ENCODE measurements around the gene CHD6.

CHD6 gene

GRCh38 chr20:41364236-41364855 lies 253.8 kb downstream of the CHD6 start:
- DNase-seq, result no peak

GRCh38 chr20:41363601-41364000 lies 254.6 kb downstream of the CHD6 start:
- no peak for DNase-seq

GRCh38 chr20:41362748-41363140 lies 255.4 kb downstream of the CHD6 start:
- no peak for DNase-seq

- DNase-seq, result no peak
These were observed 256.1 kb downstream of the CHD6 start for GRCh38 chr20:41361757-41362747.

- no peak for DNase-seq
These were observed 257.1 kb downstream of the CHD6 start for GRCh38 chr20:41360831-41361756.

GRCh38 chr20:41359541-41360011 lies 258.6 kb downstream of the CHD6 start:
- DNase-seq, result no peak

GRCh38 chr20:41358717-41359116 lies 259.5 kb downstream of the CHD6 start:
- DNase-seq, result no peak

- DNase-seq, result no peak
These were observed 259.9 kb downstream of the CHD6 start for GRCh38 chr20:41358230-41358629.

- no peak for DNase-seq
These were observed 260.6 kb downstream of the CHD6 start for GRCh38 chr20:41357424-41358163.

GRCh38 chr20:41356951-41357350 lies 261.2 kb downstream of the CHD6 start:
- DNase-seq, result no peak

GRCh38 chr20:41355598-41356203 lies 262.5 kb downstream of the CHD6 start:
- DNase-seq, result no peak

- no peak for DNase-seq
These were observed 263.0 kb downstream of the CHD6 start for GRCh38 chr20:41355192-41355591.

GRCh38 chr20:41353530-41353929 lies 264.6 kb downstream of the CHD6 start:
- DNase-seq, result no peak

- DNase-seq, result no peak
These were observed 265.5 kb downstream of the CHD6 start for GRCh38 chr20:41352666-41353065.

GRCh38 chr20:41352106-41352505 lies 266.1 kb downstream of the CHD6 start:
- DNase-seq, result no peak

Data from hematopoietic multipotent progenitor cell treated with erythropoietin and hydrocortisone succinate and interleukin-3 and kit ligand, for 8 days (in vitro differentiated cells).